Parathyroid adenoma (tissue), 2 donors: ENCODE results near the gene C9orf43.

ENCODE experiments used
- H2AFZ ChIP-seq: fragments of 300-600 bp; sonication (generic); one replicate; pipeline ENCODE4 v1.7.0; 2017; ENCODE audit warnings: antibody characterized with exemption, mild to moderate bottlenecking
- H3K27ac ChIP-seq: fragments of 300-600 bp; sonication (generic); one replicate; pipeline ENCODE4 v1.7.0; 2017
- H3K27me3 ChIP-seq: fragments of 300-600 bp; sonication (generic); one replicate; pipeline ENCODE4 v1.7.0; 2017; ENCODE audit warnings: low read length; ENCODE audit not compliant: control insufficient read depth, insufficient read depth
- H3K36me3 ChIP-seq: fragments of 300-600 bp; sonication (generic); one replicate; pipeline ENCODE4 v1.7.0; 2017; ENCODE audit warnings: low read length; ENCODE audit not compliant: control insufficient read depth, insufficient read depth
- H3K4me1 ChIP-seq: fragments of 300-600 bp; sonication (generic); one replicate; pipeline ENCODE4 v1.7.0; 2017; ENCODE audit warnings: control low read depth
- H3K4me2 ChIP-seq: fragments of 300-600 bp; sonication (generic); one replicate; pipeline ENCODE4 v1.7.0; 2017; ENCODE audit warnings: low read length
- H3K4me3 ChIP-seq: fragments of 300-600 bp; sonication (generic); one replicate; pipeline ENCODE4 v1.7.0; 2017; ENCODE audit warnings: low read depth, low read length
- H3K79me2 ChIP-seq: fragments of 300-600 bp; sonication (generic); one replicate; pipeline ENCODE4 v1.7.0; 2017; ENCODE audit warnings: control low read depth
- H3K9ac ChIP-seq: fragments of 300-600 bp; sonication (generic); one replicate; pipeline ENCODE4 v1.7.0; 2017; ENCODE audit warnings: mild to moderate bottlenecking
- H3K9me3 ChIP-seq: fragments of 300-600 bp; sonication (generic); one replicate; pipeline ENCODE4 v1.7.0; 2017; ENCODE audit warnings: low read length; ENCODE audit not compliant: control insufficient read depth
- CTCF ChIP-seq: fragments of 300-600 bp; sonication (generic); IDR thresholded peaks from one replicate; pipeline ENCODE4 v1.7.0; 2017; ENCODE audit warnings: antibody characterized with exemption, mild to moderate bottlenecking
- donor health status: primary hyperparathyroidism.

C9orf43 gene

GRCh38 chr9:113463418-113464285, 53.1 kb downstream of the C9orf43 start, which contains the start of gene RGS3:
Gene RGS3, plus strand, starts transcription at chr9:113463727. Its CDS starts 76 bp downstream, at chr9:113463803.
- TF ChIP-seq CTCF, result no peak
- Histone ChIP-seq H3K9me3 (no peaks in the 10 kb centered on the region), H3K27ac (no peak within 1 kb of the TSS), H3K79me2 (no peaks in the 10 kb centered on the region), H3K27me3 (no peaks in the 10 kb centered on the region), H3K9ac (no peak within 1 kb of the TSS), H3K4me1 (peaks cover 2% of the 10 kb centered on the region), H3K36me3 (no peaks in the 10 kb centered on the region), H3K4me3 (peak within 1 kb of the TSS; percentile 51), H3K4me2 (peak within 1 kb of the TSS; percentile 84), H2AFZ (peak within 1 kb of the TSS; percentile 34)

GRCh38 chr9:113464286-113464660, 53.7 kb downstream of the C9orf43 start:
- peak overlapping the region; percentile 84 for H3K4me2 ChIP-seq
- TF ChIP-seq CTCF, result no peak
- no peak overlapping the region for H3K27ac ChIP-seq
- peaks cover 2% of the 10 kb centered on the region for H3K4me1 ChIP-seq
- no peaks in the 10 kb centered on the region for H3K79me2 ChIP-seq
- no peak overlapping the region for H3K9ac ChIP-seq
- no peak overlapping the region for H2AFZ ChIP-seq
- H3K9me3 ChIP-seq, result no peaks in the 10 kb centered on the region
- no peaks in the 10 kb centered on the region for H3K36me3 ChIP-seq
- H3K4me3 ChIP-seq, result peak overlapping the region; percentile 51
- H3K27me3 ChIP-seq, result no peaks in the 10 kb centered on the region

- Histone ChIP-seq H3K4me1 (peaks cover 2% of the 10 kb centered on the region), H3K4me2 (peak overlapping the region; percentile 21), H3K9ac (no peak overlapping the region), H3K79me2 (no peaks in the 10 kb centered on the region), H3K27ac (no peak overlapping the region), H2AFZ (no peak overlapping the region), H3K36me3 (no peaks in the 10 kb centered on the region), H3K27me3 (no peaks in the 10 kb centered on the region), H3K9me3 (no peaks in the 10 kb centered on the region), H3K4me3 (no peak overlapping the region)
- TF ChIP-seq CTCF, result no peak
These were observed 55.1 kb downstream of the C9orf43 start for GRCh38 chr9:113465599-113466140.

GRCh38 chr9:113467183-113467582, 56.6 kb downstream of the C9orf43 start:
- no peaks in the 10 kb centered on the region for H3K9me3 ChIP-seq
- TF ChIP-seq CTCF, result no peak
- no peak overlapping the region for H3K27ac ChIP-seq
- no peak overlapping the region for H3K9ac ChIP-seq
- no peak overlapping the region for H3K4me3 ChIP-seq
- H3K4me2 ChIP-seq, result no peak overlapping the region
- H3K79me2 ChIP-seq, result no peaks in the 10 kb centered on the region
- H3K4me1 ChIP-seq, result peaks cover 2% of the 10 kb centered on the region
- no peak overlapping the region for H2AFZ ChIP-seq
- H3K36me3 ChIP-seq, result no peaks in the 10 kb centered on the region
- no peaks in the 10 kb centered on the region for H3K27me3 ChIP-seq
